HT-29 (cell line): Measurements from ENCODE around the gene FAM171A2. TPM values are rescaled to one million over a fixed set of nuclear protein-coding genes. Genes with fewer than 3 reads are reported as not detected.
"Not testable (repeated sequence)": the region's sequence is repeated elsewhere in the genome, so short reads cannot be mapped to it uniquely, and the experiment has no call there.

Experiments used
- DNase-seq: peaks from one replicate; pipeline ENCODE4 v3.0.0-alpha.2; 2015; ENCODE audit warnings: low spot score
- total RNA-seq: library from RNA; depleted of rRNA; stranded (reverse); fragments of >200 nt; shearing (Covaris generic); gene quantifications from 2 replicates; pipeline ENCODE4 v1.2.3, GENCODE V29; 2014; rRNA removed

FAM171A2 gene
- total RNA-seq: 2.1 and 3.0 TPM in 2 replicates

DNA sequence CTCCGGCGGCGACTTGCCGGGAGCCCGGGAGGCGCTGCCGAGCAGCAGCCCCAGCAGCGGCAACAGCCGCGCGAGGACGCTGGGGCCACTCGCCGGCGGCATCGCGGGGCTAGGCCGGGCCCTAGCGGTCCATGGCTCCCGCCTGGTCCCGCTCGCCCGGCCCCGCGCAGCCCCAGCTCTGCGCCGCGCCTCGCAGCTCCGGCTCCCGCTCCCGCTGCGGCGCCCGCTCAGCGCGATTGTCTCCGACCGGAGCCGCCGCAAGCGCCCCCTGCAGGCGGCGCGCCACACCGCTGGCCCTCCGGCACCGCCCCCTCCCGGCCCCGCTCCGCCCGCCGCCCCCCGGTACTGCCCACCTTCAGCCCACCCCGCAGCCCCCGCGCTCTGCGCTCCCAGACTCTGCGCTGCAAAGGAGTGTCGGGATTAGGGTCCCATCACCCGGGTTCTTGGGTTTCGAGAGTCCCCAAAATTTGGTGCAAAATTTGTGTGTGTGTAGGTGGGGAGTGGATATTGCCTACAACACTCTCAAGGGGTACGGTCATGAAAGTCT lies at the start of gene FAM171A2:
Gene FAM171A2 (minus strand): TSS at position 241 of the 547 bp plus-strand sequence. CDS start 139 bp downstream, at position 102.
- DNase-seq: peak; percentile 43

GRCh38 chr17:44409309-44410028 lies 45.8 kb upstream of the FAM171A2 start:
- DNase-seq: peak; percentile 15

GRCh38 chr17:44408786-44409185 lies 45.1 kb upstream of the FAM171A2 start:
- DNase-seq: no peak

DNA sequence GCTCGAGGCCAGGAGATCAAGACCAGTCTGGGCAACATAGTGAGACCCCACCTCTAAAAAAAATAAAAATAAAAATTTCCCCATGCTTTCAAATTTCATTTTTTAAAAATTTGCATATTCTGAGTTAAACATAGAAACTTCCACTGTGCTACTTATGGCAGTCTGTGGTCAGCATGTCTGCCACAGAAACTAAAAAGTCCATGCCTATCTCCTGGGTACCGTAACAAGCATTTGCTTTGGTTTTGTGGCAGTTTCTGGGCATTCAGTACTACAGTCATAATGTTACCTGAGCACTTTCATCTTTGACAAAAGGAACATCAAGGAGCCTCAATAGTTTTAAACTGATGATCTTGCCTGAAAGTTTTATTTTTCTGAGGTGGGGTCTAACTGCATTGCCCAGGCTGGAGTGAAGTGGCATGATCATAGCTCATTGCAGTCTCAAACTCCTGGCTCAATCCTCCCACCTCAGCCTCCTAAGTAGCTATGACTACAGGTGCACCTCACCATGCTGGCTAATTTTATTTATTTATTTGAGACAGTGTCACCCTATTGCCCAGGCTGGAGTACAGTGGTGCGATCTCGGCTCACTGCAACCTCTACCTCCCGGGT lies 39.0 kb upstream of the FAM171A2 start:
- no peak for DNase-seq

DNA sequence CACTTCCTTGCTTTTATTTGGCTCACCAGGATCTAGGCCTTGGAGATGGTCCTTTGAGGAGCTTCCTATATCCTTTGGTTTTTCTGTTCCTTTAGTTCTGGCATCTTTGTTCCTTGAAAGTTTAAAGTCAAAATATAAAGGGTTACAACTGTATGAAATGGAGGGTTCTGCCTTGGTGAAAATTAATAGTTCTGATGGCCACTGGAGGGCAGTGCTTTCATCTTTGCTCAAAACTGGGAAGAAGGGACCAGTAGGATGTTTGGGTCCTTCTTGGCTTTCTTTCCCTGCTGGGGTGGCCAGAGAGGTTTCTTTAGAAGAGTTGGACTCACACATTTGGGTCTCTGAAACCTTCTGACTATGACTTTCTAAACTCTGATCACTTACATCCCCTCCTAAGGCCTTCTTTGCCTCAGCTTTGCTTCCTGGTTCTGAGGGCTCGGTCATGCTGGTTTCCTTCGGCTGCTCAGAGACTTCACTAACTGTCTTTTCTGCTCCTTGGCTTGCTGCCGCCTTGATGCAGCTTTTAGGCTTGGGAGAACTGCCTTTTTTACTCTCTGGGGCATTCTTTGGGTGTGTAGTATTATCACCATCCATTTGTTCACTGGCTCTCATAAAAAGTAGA lies 36.7 kb upstream of the FAM171A2 start:
- DNase-seq: peak; percentile 24

- DNase-seq: no peak
These were observed 35.3 kb upstream of the FAM171A2 start for GRCh38 chr17:44398692-44399691.

DNA sequence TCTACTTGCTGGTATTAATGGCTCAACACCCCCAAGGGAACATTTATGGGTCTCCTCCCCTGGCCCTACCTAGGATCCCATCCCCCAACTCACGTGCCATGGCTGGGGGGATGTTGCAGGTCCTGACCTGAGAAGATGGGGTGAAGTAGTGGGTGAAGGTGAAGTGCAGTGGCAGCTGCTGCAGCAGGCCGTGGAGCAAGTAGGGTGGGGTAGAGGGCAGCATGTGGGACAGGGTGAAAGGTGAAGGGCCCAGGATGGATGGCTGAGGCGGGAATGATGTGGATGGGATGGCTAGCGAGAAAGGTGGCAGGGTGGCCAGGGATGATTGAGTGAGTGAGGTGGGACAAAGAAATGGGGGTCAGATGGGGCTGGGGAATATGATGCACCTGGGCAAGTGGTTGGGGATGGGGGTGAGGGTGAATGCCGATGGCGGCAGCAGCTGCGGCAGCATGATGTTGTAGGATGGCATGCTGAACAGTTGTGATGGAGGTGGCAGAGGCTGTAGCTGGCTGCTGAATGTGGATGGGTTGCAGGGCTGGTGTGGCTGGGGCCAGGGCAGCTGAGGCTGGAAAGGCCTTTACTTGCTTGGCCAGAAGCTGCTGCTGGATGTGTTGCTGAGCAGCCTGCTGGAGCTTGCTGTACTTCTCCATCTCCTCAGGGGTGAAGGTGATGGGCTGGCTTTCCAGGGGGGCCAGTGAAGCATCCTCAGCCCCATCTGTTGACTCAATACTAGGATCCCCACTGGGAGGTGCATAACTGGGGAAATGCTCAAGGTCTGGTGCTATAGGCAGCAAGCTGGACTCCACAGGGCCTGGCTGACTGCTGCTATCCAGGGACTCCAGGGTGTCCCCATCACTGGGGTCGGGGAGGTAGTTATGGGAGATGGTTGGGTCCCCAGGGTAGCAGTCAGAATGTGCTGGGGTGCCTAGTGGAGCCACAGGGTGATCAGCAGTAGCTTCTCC lies 34.1 kb upstream of the FAM171A2 start:
- DNase-seq: no peak

- no peak for DNase-seq
These were observed 33.3 kb upstream of the FAM171A2 start for GRCh38 chr17:44396946-44397345.

DNA sequence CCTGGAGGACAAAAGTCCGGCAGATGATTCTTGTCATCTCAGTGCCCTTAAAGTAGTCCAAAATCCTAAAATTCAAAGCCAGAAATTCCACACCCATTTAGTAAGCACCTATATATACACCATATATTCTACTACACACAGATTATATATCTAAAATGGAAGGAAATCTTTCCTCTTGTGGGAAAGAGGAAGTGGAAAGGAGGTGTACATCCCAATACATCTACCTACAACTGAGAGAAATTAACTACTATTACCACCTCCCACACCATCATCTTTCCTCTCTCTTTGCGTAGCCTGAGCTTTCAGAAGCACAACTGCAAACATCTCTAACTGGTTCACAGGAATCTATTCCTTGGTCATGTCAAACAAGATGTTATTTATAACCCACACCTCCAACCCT lies 31.2 kb upstream of the FAM171A2 start:
- DNase-seq: no peak

DNA sequence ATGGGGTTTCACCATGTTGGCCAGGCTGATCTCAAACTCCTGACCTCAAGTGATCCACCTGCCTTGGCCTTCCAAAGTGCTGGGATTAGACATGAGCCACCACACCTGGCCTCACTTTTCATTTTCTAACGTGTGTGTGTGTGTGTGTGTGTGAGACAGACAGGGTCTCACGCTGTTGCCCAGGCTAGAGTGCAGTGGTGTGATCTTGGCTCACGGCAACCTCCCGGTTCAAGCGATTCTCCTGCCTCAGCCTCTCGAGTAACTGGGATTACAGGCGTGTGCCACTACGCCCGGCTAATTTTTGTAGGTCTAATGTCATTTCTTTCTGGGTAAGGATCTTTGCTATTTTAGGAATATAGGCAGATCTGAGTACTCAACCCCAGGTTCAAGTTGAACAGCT lies 30.5 kb upstream of the FAM171A2 start:
- not testable (repeated sequence) for DNase-seq

DNA sequence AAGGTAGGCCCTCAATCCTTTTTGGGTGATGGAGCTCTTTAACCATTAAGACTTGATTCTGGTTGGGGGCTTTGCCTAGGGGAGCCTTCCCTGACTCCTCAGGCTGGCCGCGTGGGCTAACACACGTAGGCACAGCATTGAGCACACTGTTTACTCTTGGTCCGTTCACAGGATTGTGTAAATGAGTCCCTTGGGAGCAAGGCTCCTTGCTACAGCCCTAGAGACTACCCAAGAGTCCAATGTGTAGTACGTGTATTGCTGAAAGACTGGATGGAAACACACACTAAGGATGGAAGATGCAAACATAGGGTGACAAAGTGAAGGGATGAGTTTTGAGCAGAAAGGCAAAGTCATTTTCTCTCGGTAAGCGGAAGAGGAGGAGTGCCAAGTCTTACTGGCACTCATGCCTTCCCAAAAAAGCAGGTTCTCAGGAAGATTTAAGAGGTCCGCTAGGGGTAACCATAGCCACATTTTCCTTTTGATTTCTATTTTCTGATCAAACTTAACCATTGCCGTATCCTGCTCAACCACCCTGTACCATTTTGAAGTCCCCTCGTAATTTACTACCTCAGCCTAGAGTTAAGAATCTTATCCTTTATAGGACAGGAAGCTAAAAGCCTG lies 26.7 kb upstream of the FAM171A2 start:
- no peak for DNase-seq

DNA sequence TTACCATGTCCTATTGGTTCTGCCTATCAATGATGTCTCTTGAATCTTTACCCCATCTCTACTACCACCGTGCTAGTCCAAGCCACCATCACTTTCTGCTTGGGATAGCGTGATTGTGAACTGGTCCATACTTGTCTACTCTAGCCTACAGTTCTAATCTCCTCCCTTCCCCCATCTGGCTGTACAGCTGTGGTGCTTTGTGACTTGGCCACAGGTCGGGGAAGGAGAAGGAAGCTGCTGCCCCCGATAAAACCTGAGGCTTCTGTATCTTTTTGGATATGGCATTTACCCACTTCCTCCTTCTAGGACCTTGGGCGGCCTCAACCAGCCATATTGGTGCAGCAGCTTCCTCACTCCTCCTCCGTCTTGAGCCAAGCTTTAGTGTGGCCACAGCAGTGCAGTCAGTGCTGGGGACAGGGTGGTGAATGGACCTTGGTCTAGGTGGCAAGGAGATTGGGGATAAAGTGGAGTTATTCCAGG lies 26.1 kb upstream of the FAM171A2 start:
- no peak for DNase-seq

DNA sequence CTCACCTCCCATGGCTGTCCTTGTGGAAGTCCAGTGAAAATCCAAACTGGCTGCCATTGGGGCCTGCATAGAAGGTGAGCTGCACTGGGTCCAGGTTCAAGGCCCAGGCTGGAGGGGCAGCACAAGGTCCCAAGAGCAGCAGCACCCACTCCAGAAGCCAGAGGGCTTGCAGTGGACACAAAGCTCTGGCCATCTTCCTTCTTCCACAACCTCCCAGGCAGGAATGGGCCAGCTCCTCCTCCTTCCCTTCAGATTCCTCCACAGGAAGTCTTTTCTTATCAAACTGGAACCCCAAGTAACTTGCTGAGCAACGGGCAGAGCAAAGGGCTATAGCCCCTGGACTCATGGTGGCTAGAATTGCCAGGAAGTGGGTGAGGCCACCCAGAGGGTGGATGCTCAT lies 25.6 kb upstream of the FAM171A2 start, which contains the start of gene ITGA2B:
Gene ITGA2B (minus strand): TSS at position 369 of the 400 bp plus-strand sequence. CDS start 176 bp downstream, at position 193.
- DNase-seq: no peak

DNA sequence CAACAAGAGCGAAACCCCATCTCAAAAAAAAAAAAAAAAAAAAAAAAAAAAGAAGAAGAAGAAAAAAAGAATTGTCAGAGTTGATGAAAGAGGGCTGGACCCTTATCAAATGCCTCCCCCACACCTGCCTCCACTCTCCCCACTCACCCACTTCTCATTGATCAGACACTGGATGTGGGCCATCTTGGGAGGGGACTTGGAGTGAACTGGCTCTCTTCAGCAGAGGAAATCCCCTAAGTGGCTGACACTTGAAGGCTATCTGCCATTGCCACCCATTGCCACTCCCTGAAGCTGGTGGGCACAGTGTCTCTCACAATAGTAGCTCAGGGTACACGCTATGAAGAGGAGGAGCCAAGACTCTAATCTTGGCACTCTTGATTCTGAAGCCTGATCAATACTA lies 24.2 kb upstream of the FAM171A2 start:
- no peak for DNase-seq

GRCh38 chr17:44386182-44386525 lies 22.5 kb upstream of the FAM171A2 start:
- DNase-seq: no peak

DNA sequence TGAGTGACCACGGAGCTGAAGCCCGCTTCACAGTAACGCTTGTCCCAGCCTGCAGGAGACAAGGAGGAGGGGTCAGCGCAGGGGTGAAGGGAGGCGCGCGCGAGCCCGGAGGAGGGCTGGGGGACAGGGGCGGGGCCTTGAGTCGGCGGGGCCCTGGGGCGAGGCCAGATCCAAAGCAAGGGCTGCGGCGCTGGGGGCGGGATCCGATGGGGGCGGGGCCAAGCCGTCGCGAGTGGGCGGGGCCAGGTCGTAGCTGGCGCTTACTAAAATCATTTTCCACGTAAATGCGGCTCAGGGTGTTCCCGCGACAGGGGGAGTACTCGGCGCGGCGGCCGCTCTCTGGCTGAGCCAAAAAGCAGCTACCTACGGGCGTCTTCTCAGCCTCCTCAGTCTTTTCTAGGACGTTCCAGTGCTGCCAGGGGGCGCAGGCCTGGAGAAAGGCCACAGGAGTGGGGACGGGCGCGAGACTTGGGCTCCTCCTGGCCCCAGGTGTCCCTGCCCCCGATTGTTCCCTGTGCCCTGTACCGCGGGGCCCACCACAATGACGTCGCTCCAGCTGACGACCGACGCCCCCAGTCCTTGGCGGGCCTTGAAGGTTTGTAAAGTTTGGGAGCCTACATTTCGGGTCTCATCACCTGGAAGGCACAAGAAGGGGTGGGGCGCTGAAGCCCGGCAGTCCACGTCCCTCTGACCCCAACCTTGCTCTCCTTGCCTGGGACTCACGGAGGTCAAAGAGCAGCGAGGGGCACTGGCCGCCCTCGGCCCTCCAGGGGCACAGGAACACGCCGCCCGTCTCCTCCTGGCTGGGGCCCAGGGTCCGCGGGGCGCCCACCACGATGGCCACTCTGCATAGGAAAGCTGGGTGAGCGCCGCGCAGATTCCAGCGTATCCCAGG lies 21.9 kb upstream of the FAM171A2 start:
- no peak for DNase-seq

- no peak for DNase-seq
These were observed 21.2 kb upstream of the FAM171A2 start for GRCh38 chr17:44384823-44385286.

GRCh38 chr17:44384281-44384822 lies 20.7 kb upstream of the FAM171A2 start:
- no peak for DNase-seq
